Activated T-helper 2 cell treated with anti-CD3 and anti-CD28 coated beads, Interferon-gamma antibody, Interleukin-2, Interleukin-4, amounts not matched to agents 10 μg/mL and 5 μg/mL and 100 μg/mL, durations not matched to agents 14 hours and 24 hours and 36 hours (primary cell): ENCODE results near the gene TMEM208. TPM values are rescaled to one million over a fixed set of nuclear protein-coding genes. Genes with fewer than 3 reads are reported as not detected.

ENCODE experiments used
- DNase-seq: peaks from one replicate; pipeline ENCODE4 v3.0.0; 2021; ENCODE audit warnings: low spot score
- H3K27ac Mint-ChIP-seq: one replicate; pipeline ENCODE4 v1.8.0; 2021; ENCODE audit warnings: mixed read lengths
- H3K27me3 Mint-ChIP-seq: one replicate; pipeline ENCODE4 v1.8.0; 2021; ENCODE audit warnings: low read depth, mixed read lengths
- H3K36me3 Mint-ChIP-seq: one replicate; pipeline ENCODE4 v1.8.0; 2021; ENCODE audit warnings: low read depth, mixed read lengths
- H3K4me1 Mint-ChIP-seq: one replicate; pipeline ENCODE4 v1.8.0; 2021; ENCODE audit warnings: low read depth, mixed read lengths
- H3K4me3 Mint-ChIP-seq: one replicate; pipeline ENCODE4 v1.8.0; 2021; ENCODE audit warnings: low read depth, mild to moderate bottlenecking, moderate library complexity, mixed read lengths
- H3K9me3 Mint-ChIP-seq: one replicate; pipeline ENCODE4 v1.8.0; 2021; ENCODE audit warnings: mixed read lengths
- intact Hi-C: fragments of 100-400 bp; cut with micrococcal nuclease; formaldehyde crosslinking; loops from one replicate; pipeline ENCODE4 v1.15.1; 2023
- total RNA-seq: library from RNA; stranded (reverse); gene quantifications from 2 replicates; pipeline ENCODE4 v1.2.3, GENCODE V29; 2022

The TMEM208 gene
- total RNA-seq, 1 donor from 2014 or later = 55.4 TPM

GRCh38 chr16:67206129-67206837 is 20.6 kb upstream of the TMEM208 start:
- H3K4me1 Mint-ChIP-seq = no peaks in the 10 kb centered on the region
- no peak for DNase-seq
- no peaks in the 10 kb centered on the region for H3K27me3 Mint-ChIP-seq
- no peak overlapping the region for H3K27ac Mint-ChIP-seq
- peaks cover 16% of the 10 kb centered on the region for H3K36me3 Mint-ChIP-seq
- intact Hi-C loops = no loop called here
- no peak overlapping the region for H3K4me3 Mint-ChIP-seq
- no peaks in the 10 kb centered on the region for H3K9me3 Mint-ChIP-seq

- Mint-ChIP-seq H3K27ac (no peak overlapping the region), H3K4me1 (no peaks in the 10 kb centered on the region), H3K36me3 (peaks cover 16% of the 10 kb centered on the region), H3K4me3 (no peak overlapping the region), H3K27me3 (no peaks in the 10 kb centered on the region), H3K9me3 (no peaks in the 10 kb centered on the region)
- intact Hi-C loops = no loop called here
- no peak for DNase-seq
Observed at GRCh38 chr16:67206838-67207248, 20.1 kb upstream of the TMEM208 start.

- Mint-ChIP-seq H3K36me3 (peaks cover 10% of the 10 kb centered on the region), H3K4me3 (no peak overlapping the region), H3K9me3 (no peaks in the 10 kb centered on the region), H3K4me1 (no peaks in the 10 kb centered on the region), H3K27me3 (no peaks in the 10 kb centered on the region), H3K27ac (no peak overlapping the region)
- DNase-seq = no peak
- intact Hi-C loops = no loop called here
Observed at GRCh38 chr16:67207249-67208091, 19.5 kb upstream of the TMEM208 start.

- no peaks in the 10 kb centered on the region for H3K9me3 Mint-ChIP-seq
- intact Hi-C loops = no loop called here
- no peak overlapping the region for H3K4me3 Mint-ChIP-seq
- H3K36me3 Mint-ChIP-seq = peaks cover 8% of the 10 kb centered on the region
- H3K27ac Mint-ChIP-seq = no peak overlapping the region
- no peaks in the 10 kb centered on the region for H3K27me3 Mint-ChIP-seq
- H3K4me1 Mint-ChIP-seq = no peaks in the 10 kb centered on the region
- no peak for DNase-seq
Observed at GRCh38 chr16:67208154-67208896, 18.6 kb upstream of the TMEM208 start.

- Mint-ChIP-seq H3K27me3 (no peaks in the 10 kb centered on the region), H3K4me3 (no peak overlapping the region), H3K36me3 (peaks cover 8% of the 10 kb centered on the region), H3K9me3 (no peaks in the 10 kb centered on the region), H3K4me1 (no peaks in the 10 kb centered on the region), H3K27ac (no peak overlapping the region)
- intact Hi-C loops = no loop called here
- no peak for DNase-seq
Observed at GRCh38 chr16:67209565-67209964, 17.4 kb upstream of the TMEM208 start.

- H3K27me3 Mint-ChIP-seq = no peaks in the 10 kb centered on the region
Observed at GRCh38 chr16:67210069-67210937, 16.6 kb upstream of the TMEM208 start.

GRCh38 chr16:67211674-67212073 is 15.3 kb upstream of the TMEM208 start:
- H3K4me1 Mint-ChIP-seq = no peaks in the 10 kb centered on the region

More at GRCh38 chr16:67210069-67210937, 16.6 kb upstream of the TMEM208 start:
- Mint-ChIP-seq H3K27ac (no peak overlapping the region), H3K9me3 (no peaks in the 10 kb centered on the region), H3K4me3 (no peak overlapping the region), H3K4me1 (no peaks in the 10 kb centered on the region), H3K36me3 (peaks cover 8% of the 10 kb centered on the region)
- intact Hi-C loops = no loop called here
- DNase-seq = no peak

GRCh38 chr16:67212766-67213165 is 14.2 kb upstream of the TMEM208 start:
- H3K27me3 Mint-ChIP-seq = no peaks in the 10 kb centered on the region
- no peaks in the 10 kb centered on the region for H3K9me3 Mint-ChIP-seq
- intact Hi-C loops = no loop called here
- no peaks in the 10 kb centered on the region for H3K36me3 Mint-ChIP-seq
- no peak overlapping the region for H3K27ac Mint-ChIP-seq
- no peak overlapping the region for H3K4me3 Mint-ChIP-seq
- no peaks in the 10 kb centered on the region for H3K4me1 Mint-ChIP-seq
- DNase-seq = no peak

More at GRCh38 chr16:67211674-67212073, 15.3 kb upstream of the TMEM208 start:
- Mint-ChIP-seq H3K4me3 (no peak overlapping the region), H3K9me3 (no peaks in the 10 kb centered on the region), H3K27me3 (no peaks in the 10 kb centered on the region), H3K27ac (no peak overlapping the region), H3K36me3 (no peaks in the 10 kb centered on the region)
- intact Hi-C loops = no loop called here
- DNase-seq = no peak

- Mint-ChIP-seq H3K36me3 (no peaks in the 10 kb centered on the region), H3K4me3 (no peak overlapping the region), H3K9me3 (no peaks in the 10 kb centered on the region), H3K27me3 (no peaks in the 10 kb centered on the region), H3K4me1 (no peaks in the 10 kb centered on the region), H3K27ac (no peak overlapping the region)
- intact Hi-C loops = no loop called here
- DNase-seq = no peak
Observed at GRCh38 chr16:67213197-67214019, 13.5 kb upstream of the TMEM208 start.

GRCh38 chr16:67215706-67216105 is 11.2 kb upstream of the TMEM208 start:
- H3K4me1 Mint-ChIP-seq = no peaks in the 10 kb centered on the region
- H3K27ac Mint-ChIP-seq = peak overlapping the region; percentile 17
- no peaks in the 10 kb centered on the region for H3K36me3 Mint-ChIP-seq
- H3K4me3 Mint-ChIP-seq = no peak overlapping the region
- no peaks in the 10 kb centered on the region for H3K9me3 Mint-ChIP-seq
- DNase-seq = no peak
- no peaks in the 10 kb centered on the region for H3K27me3 Mint-ChIP-seq
- intact Hi-C loops = no loop called here

GRCh38 chr16:67216612-67217490 is 10.1 kb upstream of the TMEM208 start:
- Mint-ChIP-seq H3K27ac (no peak overlapping the region), H3K4me3 (no peak overlapping the region), H3K36me3 (no peaks in the 10 kb centered on the region), H3K27me3 (no peaks in the 10 kb centered on the region), H3K4me1 (no peaks in the 10 kb centered on the region), H3K9me3 (no peaks in the 10 kb centered on the region)
- no peak for DNase-seq
- intact Hi-C loops = no loop called here
